Astrocyte (in vitro differentiated cells and primary cell): ENCODE results near the gene SCAI. TPM values are rescaled to one million over a fixed set of nuclear protein-coding genes. Genes with fewer than 3 reads are reported as not detected.

Experiments used
- DNase-seq: peaks from one replicate; pipeline ENCODE4 v3.0.0-alpha.2; 2010; ENCODE audit warnings: low read depth
- FAIRE-seq: peaks from 2 replicates; lab custom pipeline; 2011; peaks lifted over from hg19 to GRCh38; lab: Jason Lieb, UNC
- H2AFZ ChIP-seq: 2 replicates; pipeline ENCODE4 v1.6.0; 2012; ENCODE audit warnings: low read depth, low read length, inconsistent platforms
- H3K27ac ChIP-seq: 2 replicates; pipeline ENCODE4 v1.5.1; 2011; ENCODE audit warnings: low read depth, low read length, inconsistent platforms
- H3K27me3 ChIP-seq: 2 replicates; pipeline ENCODE4 v1.6.0; 2011; ENCODE audit warnings: low read length, inconsistent platforms; ENCODE audit not compliant: insufficient read depth
- H3K36me3 ChIP-seq: 2 replicates; pipeline ENCODE4 v1.5.1; 2011; ENCODE audit warnings: low read length, inconsistent platforms; ENCODE audit not compliant: insufficient read depth
- H3K4me1 ChIP-seq: 2 replicates; pipeline ENCODE4 v1.5.1; 2011; ENCODE audit warnings: low read length, inconsistent platforms; ENCODE audit not compliant: insufficient read depth
- H3K4me2 ChIP-seq: 2 replicates; pipeline ENCODE4 v1.6.0; 2012; ENCODE audit warnings: low read length, inconsistent platforms
- H3K4me3 ChIP-seq: 2 replicates; pipeline ENCODE4 v1.5.1; 2011; ENCODE audit warnings: low read depth, mild to moderate bottlenecking, low read length, inconsistent platforms; ENCODE audit not compliant: insufficient read depth
- H3K79me2 ChIP-seq: 2 replicates; pipeline ENCODE4 v1.6.0; 2012; ENCODE audit warnings: mild to moderate bottlenecking, low read length, inconsistent platforms; ENCODE audit not compliant: insufficient read depth
- H3K9ac ChIP-seq: 2 replicates; pipeline ENCODE4 v1.6.0; 2012; ENCODE audit warnings: mild to moderate bottlenecking, low read length, inconsistent platforms
- H3K9me3 ChIP-seq: 2 replicates; pipeline ENCODE4 v1.5.1; 2012; ENCODE audit warnings: low read depth, mild to moderate bottlenecking, low read length, inconsistent platforms; ENCODE audit not compliant: insufficient read depth
- H4K20me1 ChIP-seq: 2 replicates; pipeline ENCODE4 v1.6.0; 2012; ENCODE audit warnings: low read length, inconsistent platforms; ENCODE audit not compliant: insufficient read depth
- H3K27ac Mint-ChIP-seq: one replicate; pipeline ENCODE4 v1.8.0; 2021; ENCODE audit warnings: mild to moderate bottlenecking, mixed read lengths; ENCODE audit not compliant: unreplicated experiment
- H3K27me3 Mint-ChIP-seq: one replicate; pipeline ENCODE4 v1.8.0; 2021; ENCODE audit warnings: low read depth, mixed read lengths; ENCODE audit not compliant: unreplicated experiment
- H3K36me3 Mint-ChIP-seq: one replicate; pipeline ENCODE4 v1.8.0; 2021; ENCODE audit warnings: low read depth, mixed read lengths; ENCODE audit not compliant: unreplicated experiment
- H3K4me1 Mint-ChIP-seq: one replicate; pipeline ENCODE4 v1.8.0; 2021; ENCODE audit warnings: low read depth, mixed read lengths; ENCODE audit not compliant: unreplicated experiment
- H3K4me3 Mint-ChIP-seq: one replicate; pipeline ENCODE4 v1.8.0; 2021; ENCODE audit warnings: mild to moderate bottlenecking, moderate library complexity, mixed read lengths; ENCODE audit not compliant: unreplicated experiment
- H3K9me3 Mint-ChIP-seq: one replicate; pipeline ENCODE4 v1.8.0; 2021; ENCODE audit warnings: mild to moderate bottlenecking, mixed read lengths; ENCODE audit not compliant: unreplicated experiment
- CTCF ChIP-seq: IDR thresholded peaks from 2 replicates; pipeline ENCODE4 v1.5.1; 2011; ENCODE audit warnings: low read depth, mild to moderate bottlenecking, inconsistent platforms, low read length, moderate library complexity; ENCODE audit not compliant: insufficient read depth
- EZH2 ChIP-seq: IDR thresholded peaks from 2 replicates; pipeline ENCODE4 v1.6.1; 2012; ENCODE audit warnings: mild to moderate bottlenecking, low read length, inconsistent platforms; ENCODE audit not compliant: insufficient read depth
- total RNA-seq: library from RNA; stranded (reverse); gene quantifications from 2 replicates; pipeline ENCODE4 v1.2.1, GENCODE V29; 2021

Gene SCAI
- total RNA-seq, 1 donor from 2014 or later: 6.8 TPM

GRCh38 chr9:125151730-125152129 lies 8.4 kb upstream of the SCAI start:
- DNase-seq (no peak), FAIRE-seq (no peak)
- no peak overlapping the region for H3K4me3 ChIP-seq
- no peaks in the 10 kb centered on the region for H3K9me3 ChIP-seq
- H3K27me3 ChIP-seq: no peaks in the 10 kb centered on the region
- H3K9ac ChIP-seq: no peak overlapping the region
- peaks cover 15% of the 10 kb centered on the region for H3K36me3 Mint-ChIP-seq
- H3K36me3 ChIP-seq: peaks cover 32% of the 10 kb centered on the region
- peaks cover 7% of the 10 kb centered on the region for H4K20me1 ChIP-seq
- H3K27ac Mint-ChIP-seq: no peak overlapping the region
- no peak overlapping the region for H3K27ac ChIP-seq
- H3K4me3 Mint-ChIP-seq: no peak overlapping the region
- no peaks in the 10 kb centered on the region for H3K9me3 Mint-ChIP-seq
- H3K4me1 ChIP-seq: no peaks in the 10 kb centered on the region
- no peak overlapping the region for H3K4me2 ChIP-seq
- no peaks in the 10 kb centered on the region for H3K79me2 ChIP-seq
- no peaks in the 10 kb centered on the region for H3K27me3 Mint-ChIP-seq
- no peak overlapping the region for H2AFZ ChIP-seq
- no peaks in the 10 kb centered on the region for H3K4me1 Mint-ChIP-seq
- TF ChIP-seq EZH2 (no peak), CTCF (no peak)

GRCh38 chr9:125150349-125151245 lies 7.3 kb upstream of the SCAI start:
- no peak for FAIRE-seq
- Mint-ChIP-seq H3K36me3 (peaks cover 15% of the 10 kb centered on the region), H3K27me3 (no peaks in the 10 kb centered on the region), H3K4me1 (no peaks in the 10 kb centered on the region), H3K27ac (no peak overlapping the region), H3K9me3 (no peaks in the 10 kb centered on the region), H3K4me3 (no peak overlapping the region)
- Histone ChIP-seq H3K36me3 (peaks cover 32% of the 10 kb centered on the region), H3K27me3 (no peaks in the 10 kb centered on the region), H3K9me3 (no peaks in the 10 kb centered on the region), H3K79me2 (no peaks in the 10 kb centered on the region), H3K4me3 (no peak overlapping the region), H2AFZ (no peak overlapping the region), H4K20me1 (peaks cover 7% of the 10 kb centered on the region), H3K4me2 (no peak overlapping the region), H3K4me1 (no peaks in the 10 kb centered on the region), H3K9ac (no peak overlapping the region), H3K27ac (no peak overlapping the region)
- DNase-seq: no peak
- TF ChIP-seq CTCF (no peak), EZH2 (no peak)
